ENCODE data around the gene PGP.

The PGP gene

GRCh38 chr16:2173366-2173765 is 41.3 kb downstream of the PGP start:
- POLR2A ChIA-PET, result interaction anchor here (0.9 to 2.8 kb wide), 2 partner anchors 8 to 18 kb away, joined by 3 to 27 read pairs; partner anchors contain the start of gene TRAF7
- CTCF ChIA-PET, result no interaction called here
- TF ChIP-seq CTBP1 (IDR thresholded peaks at IDR 0.05; ENCODE audit: borderline replicate concordance), result no peak
- no peak for DNase-seq (ENCODE audit: extremely low spot score)

GRCh38 chr16:2172688-2173335 is 41.8 kb downstream of the PGP start:
- CTCF ChIA-PET, result no interaction called here
- DNase-seq (ENCODE audit: extremely low spot score), result no peak
- TF ChIP-seq FOXM1 (IDR thresholded peaks at IDR 0.05; ENCODE audit: borderline replicate concordance) (no peak), SP1 (IDR thresholded peaks at IDR 0.05) (no peak), SUZ12 (IDR thresholded peaks at IDR 0.05) (no peak), HDGF (IDR thresholded peaks at IDR 0.05; ENCODE audit: borderline replicate concordance) (no peak), ELF4 (IDR thresholded peaks at IDR 0.05) (no peak), NFRKB (IDR thresholded peaks at IDR 0.05) (no peak), CTBP1 (IDR thresholded peaks at IDR 0.05; ENCODE audit: borderline replicate concordance) (no peak), TARDBP (IDR thresholded peaks at IDR 0.05) (no peak)
- POLR2A ChIA-PET, result interaction anchor here (0.9 to 2.8 kb wide), 2 partner anchors 8 to 18 kb away, joined by 3 to 27 read pairs; partner anchors contain the start of gene TRAF7

- TF ChIP-seq SUZ12 (IDR thresholded peaks at IDR 0.05) (no peak), HDGF (IDR thresholded peaks at IDR 0.05; ENCODE audit: borderline replicate concordance) (no peak), ARNT (IDR thresholded peaks at IDR 0.05) (no peak), FOXK2 (IDR thresholded peaks at IDR 0.05) (no peak), FOXM1 (IDR thresholded peaks at IDR 0.05; ENCODE audit: borderline replicate concordance) (no peak), NFRKB (IDR thresholded peaks at IDR 0.05) (no peak), LEF1 (IDR thresholded peaks at IDR 0.05; ENCODE audit: borderline replicate concordance) (no peak)
- DNase-seq (ENCODE audit: extremely low spot score), result no peak
- ChIA-PET CTCF (no interaction called here), POLR2A (interaction anchor here (2.7 to 2.8 kb wide), 2 partner anchors 16 to 17 kb away, joined by 6 to 27 read pairs; partner anchors contain the start of gene TRAF7)
Measured at GRCh38 chr16:2171601-2172178, 43.0 kb downstream of the PGP start.

GRCh38 chr16:2170587-2171435 is 43.8 kb downstream of the PGP start:
- TF ChIP-seq HDGF (IDR thresholded peaks at IDR 0.05; ENCODE audit: borderline replicate concordance), result no peak
- TF ChIP-seq FOXK2 (IDR thresholded peaks at IDR 0.05), result no peak
- TF ChIP-seq ELF4 (IDR thresholded peaks at IDR 0.05), result no peak
- no peak for TF ChIP-seq SUZ12 (IDR thresholded peaks at IDR 0.05)
- TF ChIP-seq SP1 (IDR thresholded peaks at IDR 0.05), result no peak
- TF ChIP-seq LEF1 (IDR thresholded peaks at IDR 0.05; ENCODE audit: borderline replicate concordance), result no peak
- no peak for TF ChIP-seq CTBP1 (IDR thresholded peaks at IDR 0.05; ENCODE audit: borderline replicate concordance)
- no peak for TF ChIP-seq NFRKB (IDR thresholded peaks at IDR 0.05)
- no peak for TF ChIP-seq ZNF384 (IDR thresholded peaks at IDR 0.05)
- no peak for TF ChIP-seq PKNOX1 (IDR thresholded peaks at IDR 0.05)
- no peak for TF ChIP-seq L3MBTL2 (conservative IDR thresholded peaks at IDR 0.05)
- no peak for TF ChIP-seq FOXM1 (IDR thresholded peaks at IDR 0.05; ENCODE audit: borderline replicate concordance)
- TF ChIP-seq TARDBP (IDR thresholded peaks at IDR 0.05), result no peak
- no peak for TF ChIP-seq FOXA1 (IDR thresholded peaks at IDR 0.05)
- no peak for TF ChIP-seq BHLHE40 (IDR thresholded peaks at IDR 0.05; ENCODE audit: borderline replicate concordance)
- no peak for TF ChIP-seq ARNT (IDR thresholded peaks at IDR 0.05)
- CTCF ChIA-PET, result no interaction called here
- POLR2A ChIA-PET, result interaction anchor here (2.7 kb wide), 1 partner anchor 16 kb away, joined by 6 read pairs; the partner anchor contains the start of gene TRAF7
- no peak for DNase-seq (ENCODE audit: extremely low spot score)

- DNase-seq (ENCODE audit: extremely low spot score), result no peak
- ChIA-PET POLR2A (interaction anchor here (2.7 kb wide), 1 partner anchor 15 kb away, joined by 6 read pairs; the partner anchor contains the start of gene TRAF7), CTCF (no interaction called here)
- no peak for TF ChIP-seq LEF1 (IDR thresholded peaks at IDR 0.05; ENCODE audit: borderline replicate concordance)
- TF ChIP-seq NFRKB (IDR thresholded peaks at IDR 0.05), result no peak
- no peak for TF ChIP-seq FOXK2 (IDR thresholded peaks at IDR 0.05)
- TF ChIP-seq L3MBTL2 (conservative IDR thresholded peaks at IDR 0.05), result no peak
- TF ChIP-seq ARNT (IDR thresholded peaks at IDR 0.05), result no peak
- no peak for TF ChIP-seq HDGF (IDR thresholded peaks at IDR 0.05; ENCODE audit: borderline replicate concordance)
- TF ChIP-seq ZNF384 (IDR thresholded peaks at IDR 0.05), result no peak
- no peak for TF ChIP-seq PKNOX1 (IDR thresholded peaks at IDR 0.05)
Measured at GRCh38 chr16:2170080-2170479, 44.6 kb downstream of the PGP start.

- ChIA-PET CTCF (no interaction called here), POLR2A (interaction anchor here (3.4 kb wide), 1 partner anchor 12 kb away, joined by 14 read pairs; the partner anchor contains the start of gene TRAF7)
- DNase-seq (ENCODE audit: extremely low spot score), result no peak
Measured at GRCh38 chr16:2167068-2167638, 47.5 kb downstream of the PGP start.

More at GRCh38 chr16:2167068-2167638, 47.5 kb downstream of the PGP start:
- TF ChIP-seq NFRKB (IDR thresholded peaks at IDR 0.05) (no peak), L3MBTL2 (conservative IDR thresholded peaks at IDR 0.05) (no peak), SP1 (IDR thresholded peaks at IDR 0.05) (no peak), SUZ12 (IDR thresholded peaks at IDR 0.05) (no peak)

Measured in HEK293T (cell line).